Panc1 (cell line): ENCODE results near the gene IRX4. TPM values are rescaled to one million over a fixed set of nuclear protein-coding genes. Genes with fewer than 3 reads are reported as not detected.

Source experiments
- ATAC-seq: fragments of 200-7000 bp; cut with Tn5 transposase; 2 replicates; pipeline ENCODE4 v1.9.1; 2020; ENCODE audit warnings: mild to moderate bottlenecking, moderate library complexity
- BruUV-seq: library from RNA; stranded (reverse); fragments of 400-500 nt; replicated peaks from 2 replicates; lab custom pipeline; 2021; lab: Mats Ljungman, UMichigan
- CTCF ChIA-PET: fragments of 300-600 bp; sonication (Branson Sonifier 250); formaldehyde crosslinking; loops from one replicate; lab custom pipeline; 2022; ENCODE audit warnings: antibody characterized with exemption; lab: Charles Lee
- POLR2A ChIA-PET: fragments of 300-600 bp; sonication (Branson Sonifier 250); formaldehyde crosslinking; loops from one replicate; lab custom pipeline; 2022; ENCODE audit warnings: antibody characterized with exemption; lab: Charles Lee
- DNase-seq: peaks from one replicate; pipeline ENCODE4 v3.0.0-alpha.2; 2010; ENCODE audit warnings: low read depth, low spot score
- H3K27ac ChIP-seq: 2 replicates; pipeline ENCODE4 v1.5.1; 2011; ENCODE audit warnings: mild to moderate bottlenecking, low read length, inconsistent platforms
- H3K27me3 ChIP-seq: fragments of 200-500 bp; sonication (Bioruptor generic); 2 replicates; pipeline ENCODE4 v1.6.0; 2014; ENCODE audit warnings: low read length, inconsistent platforms; ENCODE audit not compliant: control insufficient read depth, insufficient read depth
- H3K36me3 ChIP-seq: fragments of 200-500 bp; sonication (Bioruptor generic); 2 replicates; pipeline ENCODE4 v1.5.1; 2014; ENCODE audit warnings: inconsistent platforms, mild to moderate bottlenecking, low read length, moderate library complexity; ENCODE audit not compliant: control insufficient read depth, insufficient read depth
- H3K4me1 ChIP-seq: 2 replicates; pipeline ENCODE4 v1.5.1; 2011; ENCODE audit warnings: inconsistent platforms, mild to moderate bottlenecking, low read length, moderate library complexity; ENCODE audit not compliant: control insufficient read depth, insufficient read depth
- H3K4me3 ChIP-seq, 2 experiments: 2 replicates each; pipeline ENCODE4 v1.5.1; 2011 to 2012; ENCODE audit warnings: low read depth in 2 of 2, low read length in 2 of 2, mild to moderate bottlenecking in 2 of 2, inconsistent platforms in 1 of 2, moderate library complexity in 1 of 2
- H3K9me3 ChIP-seq: fragments of 200-500 bp; sonication (Bioruptor generic); 2 replicates; pipeline ENCODE4 v1.5.1; 2014; ENCODE audit warnings: low read depth, mild to moderate bottlenecking, inconsistent platforms, low read length, moderate library complexity; ENCODE audit not compliant: control insufficient read depth, insufficient read depth
- POLR2AphosphoS5 ChIP-seq: IDR thresholded peaks from 2 replicates; pipeline ENCODE4 v1.6.1; 2012; ENCODE audit warnings: mild to moderate bottlenecking, low read depth, low read length, moderate library complexity
- SIN3A ChIP-seq: IDR thresholded peaks from 2 replicates; pipeline ENCODE4 v1.6.1; 2012; ENCODE audit warnings: low read depth, mild to moderate bottlenecking, low read length, moderate library complexity, borderline replicate concordance; ENCODE audit not compliant: insufficient read depth
- TCF7L2 ChIP-seq: IDR thresholded peaks from 2 replicates; pipeline ENCODE4 v1.6.1; 2011; ENCODE audit warnings: mild to moderate bottlenecking, low read depth, low read length, inconsistent platforms
- in situ Hi-C: cut with HindIII; loops from 2 replicates; pipeline ENCODE4 v1.10.0; 2016; ENCODE audit warnings: low sequenced_read_pairs, low pct_unique_long_range_greater_than_20kb
- intact Hi-C: fragments of 100-400 bp; cut with micrococcal nuclease; formaldehyde crosslinking; loops from one replicate; pipeline ENCODE4 v1.10.0; 2022; ENCODE audit not compliant: unreplicated experiment
- total RNA-seq: library from RNA; stranded (reverse); gene quantifications from one replicate; pipeline ENCODE4 v1.2.1, GENCODE V29; 2021; ENCODE audit not compliant: unreplicated experiment
- TF ChIP-seq, protein P1 (sequence below): fragments of 450-650 bp; IDR thresholded peaks from 2 replicates; pipeline ENCODE4 v1.5.1; 2017; ENCODE audit warnings: mild to moderate bottlenecking
- TF ChIP-seq, protein P2 (sequence below), 2 experiments: IDR thresholded peaks; 2 replicates each; pipeline ENCODE4 v1.6.1; 2011 to 2012; ENCODE audit warnings: low read depth in 2 of 2, control low read depth in 1 of 2, low read length in 1 of 2, mild to moderate bottlenecking in 1 of 2, moderate library complexity in 1 of 2; ENCODE audit not compliant: insufficient read depth in 1 of 2

Gene IRX4
- total RNA-seq, 1 experiment from 2014 or later, result 0.18 TPM

DNA sequence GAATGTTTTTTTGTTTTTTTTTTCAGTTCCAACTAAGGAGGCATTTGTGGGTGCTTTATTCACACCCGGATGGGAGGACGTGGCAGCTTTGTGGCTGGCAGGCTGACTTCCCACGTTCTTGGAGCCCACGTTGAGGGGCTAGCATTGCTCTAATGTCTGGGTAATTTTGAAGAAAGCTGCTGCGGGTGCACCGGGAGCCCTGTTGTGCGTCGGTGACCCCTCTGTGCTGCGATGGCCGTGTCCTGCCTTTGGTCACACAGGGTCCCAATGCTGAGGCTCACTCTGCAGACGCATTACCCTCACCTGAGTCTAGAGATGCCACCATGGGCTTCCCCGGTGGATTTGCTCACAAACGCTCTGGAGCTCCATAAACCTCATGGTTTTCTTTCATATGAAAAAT, 47.3 kb downstream of the IRX4 start:
- intact Hi-C loops (no loop called here), in situ Hi-C loops (no loop called here)
- DNase-seq (no peak), ATAC-seq (no peak)
- no peak overlapping the region for H3K4me3 ChIP-seq
- ChIA-PET CTCF (no interaction called here), POLR2A (no interaction called here)
- TF ChIP-seq, protein P1, sequence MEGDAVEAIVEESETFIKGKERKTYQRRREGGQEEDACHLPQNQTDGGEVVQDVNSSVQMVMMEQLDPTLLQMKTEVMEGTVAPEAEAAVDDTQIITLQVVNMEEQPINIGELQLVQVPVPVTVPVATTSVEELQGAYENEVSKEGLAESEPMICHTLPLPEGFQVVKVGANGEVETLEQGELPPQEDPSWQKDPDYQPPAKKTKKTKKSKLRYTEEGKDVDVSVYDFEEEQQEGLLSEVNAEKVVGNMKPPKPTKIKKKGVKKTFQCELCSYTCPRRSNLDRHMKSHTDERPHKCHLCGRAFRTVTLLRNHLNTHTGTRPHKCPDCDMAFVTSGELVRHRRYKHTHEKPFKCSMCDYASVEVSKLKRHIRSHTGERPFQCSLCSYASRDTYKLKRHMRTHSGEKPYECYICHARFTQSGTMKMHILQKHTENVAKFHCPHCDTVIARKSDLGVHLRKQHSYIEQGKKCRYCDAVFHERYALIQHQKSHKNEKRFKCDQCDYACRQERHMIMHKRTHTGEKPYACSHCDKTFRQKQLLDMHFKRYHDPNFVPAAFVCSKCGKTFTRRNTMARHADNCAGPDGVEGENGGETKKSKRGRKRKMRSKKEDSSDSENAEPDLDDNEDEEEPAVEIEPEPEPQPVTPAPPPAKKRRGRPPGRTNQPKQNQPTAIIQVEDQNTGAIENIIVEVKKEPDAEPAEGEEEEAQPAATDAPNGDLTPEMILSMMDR, result no peak
- no peak for TF ChIP-seq SIN3A
- TF ChIP-seq POLR2AphosphoS5, result no peak
- TF ChIP-seq, protein P2, sequence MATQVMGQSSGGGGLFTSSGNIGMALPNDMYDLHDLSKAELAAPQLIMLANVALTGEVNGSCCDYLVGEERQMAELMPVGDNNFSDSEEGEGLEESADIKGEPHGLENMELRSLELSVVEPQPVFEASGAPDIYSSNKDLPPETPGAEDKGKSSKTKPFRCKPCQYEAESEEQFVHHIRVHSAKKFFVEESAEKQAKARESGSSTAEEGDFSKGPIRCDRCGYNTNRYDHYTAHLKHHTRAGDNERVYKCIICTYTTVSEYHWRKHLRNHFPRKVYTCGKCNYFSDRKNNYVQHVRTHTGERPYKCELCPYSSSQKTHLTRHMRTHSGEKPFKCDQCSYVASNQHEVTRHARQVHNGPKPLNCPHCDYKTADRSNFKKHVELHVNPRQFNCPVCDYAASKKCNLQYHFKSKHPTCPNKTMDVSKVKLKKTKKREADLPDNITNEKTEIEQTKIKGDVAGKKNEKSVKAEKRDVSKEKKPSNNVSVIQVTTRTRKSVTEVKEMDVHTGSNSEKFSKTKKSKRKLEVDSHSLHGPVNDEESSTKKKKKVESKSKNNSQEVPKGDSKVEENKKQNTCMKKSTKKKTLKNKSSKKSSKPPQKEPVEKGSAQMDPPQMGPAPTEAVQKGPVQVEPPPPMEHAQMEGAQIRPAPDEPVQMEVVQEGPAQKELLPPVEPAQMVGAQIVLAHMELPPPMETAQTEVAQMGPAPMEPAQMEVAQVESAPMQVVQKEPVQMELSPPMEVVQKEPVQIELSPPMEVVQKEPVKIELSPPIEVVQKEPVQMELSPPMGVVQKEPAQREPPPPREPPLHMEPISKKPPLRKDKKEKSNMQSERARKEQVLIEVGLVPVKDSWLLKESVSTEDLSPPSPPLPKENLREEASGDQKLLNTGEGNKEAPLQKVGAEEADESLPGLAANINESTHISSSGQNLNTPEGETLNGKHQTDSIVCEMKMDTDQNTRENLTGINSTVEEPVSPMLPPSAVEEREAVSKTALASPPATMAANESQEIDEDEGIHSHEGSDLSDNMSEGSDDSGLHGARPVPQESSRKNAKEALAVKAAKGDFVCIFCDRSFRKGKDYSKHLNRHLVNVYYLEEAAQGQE (IDR thresholded peaks at IDR 0.05; ENCODE audit: insufficient read depth in 1 of 2, low read depth in 2 of 2, low read length in 1 of 2), result no peak
- TF ChIP-seq TCF7L2, result no peak
- no TSS peak for BruUV-seq
- H3K27me3 ChIP-seq, result no peaks in the 10 kb centered on the region
- no peaks in the 10 kb centered on the region for H3K9me3 ChIP-seq
- no peaks in the 10 kb centered on the region for H3K36me3 ChIP-seq
- H3K27ac ChIP-seq, result no peak overlapping the region
- H3K4me1 ChIP-seq, result no peaks in the 10 kb centered on the region

DNA sequence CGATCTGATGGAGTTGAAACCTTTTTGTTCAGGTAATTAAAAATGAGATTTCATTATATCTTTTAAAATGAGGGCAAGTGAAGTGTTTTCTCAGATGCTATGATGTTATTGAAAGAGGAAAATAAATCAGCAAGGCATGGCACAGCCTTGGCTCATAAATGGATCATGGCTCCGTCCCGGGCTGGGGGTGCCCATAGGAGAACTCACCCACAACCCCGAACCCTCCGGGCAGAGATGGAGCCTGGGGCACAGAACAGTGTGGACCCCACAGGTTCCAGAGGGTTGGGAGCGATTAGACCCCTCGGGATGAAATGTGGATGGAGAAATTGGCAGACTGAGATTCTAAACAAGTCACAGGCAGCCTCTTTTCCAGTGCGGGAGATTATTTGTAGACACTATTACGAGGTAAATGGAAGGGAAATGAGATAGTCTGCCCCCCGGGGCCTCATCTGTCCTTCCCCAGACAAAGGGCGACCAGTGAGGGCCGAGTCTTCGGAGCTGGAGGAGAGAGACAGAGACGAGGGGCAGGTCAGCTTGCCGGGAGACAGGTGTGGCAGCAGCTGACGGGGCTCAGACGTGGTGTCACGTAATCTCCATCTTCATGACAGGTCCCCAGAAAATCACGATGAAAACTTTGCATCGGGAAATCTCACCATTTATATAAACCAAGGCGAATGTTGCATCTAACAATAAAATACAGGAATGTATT, 47.9 kb downstream of the IRX4 start:
- Histone ChIP-seq H3K36me3 (no peaks in the 10 kb centered on the region), H3K27me3 (no peaks in the 10 kb centered on the region), H3K4me3 (no peak overlapping the region), H3K27ac (no peak overlapping the region), H3K4me1 (no peaks in the 10 kb centered on the region), H3K9me3 (no peaks in the 10 kb centered on the region)
- DNase-seq (no peak), ATAC-seq (no peak)
- in situ Hi-C loops (no loop called here), intact Hi-C loops (no loop called here)
- TF ChIP-seq, protein P1, result no peak
- TF ChIP-seq SIN3A (no peak), TCF7L2 (no peak), POLR2AphosphoS5 (no peak)
- TF ChIP-seq, protein P2 (IDR thresholded peaks at IDR 0.05; ENCODE audit: insufficient read depth in 1 of 2, low read depth in 2 of 2, low read length in 1 of 2), result no peak
- BruUV-seq, result no TSS peak
- POLR2A ChIA-PET, result no interaction called here
- CTCF ChIA-PET, result no interaction called here
